H7 (cell line): ENCODE data around the gene SLC45A2. TPM values are rescaled to one million over a fixed set of nuclear protein-coding genes. Genes with fewer than 3 reads are reported as not detected.

Source experiments
- DNase-seq: peaks from one replicate; pipeline ENCODE4 v3.0.0; 2012
- H3K27me3 ChIP-seq: 2 replicates; pipeline ENCODE4 v1.6.0; 2011; ENCODE audit warnings: mild to moderate bottlenecking, low read length; ENCODE audit not compliant: control insufficient read depth, insufficient read depth
- H3K36me3 ChIP-seq: replicated peaks from 2 replicates; pipeline ENCODE4 v1.5.1; 2011; ENCODE audit warnings: low read length; ENCODE audit not compliant: control insufficient read depth, insufficient read depth
- H3K4me3 ChIP-seq: 2 replicates; pipeline ENCODE4 v1.5.1; 2011; ENCODE audit warnings: low read depth, mild to moderate bottlenecking, control low read depth, low read length, moderate library complexity; ENCODE audit not compliant: insufficient read depth
- total RNA-seq: library from RNA; depleted of rRNA; stranded (reverse); fragments of >200 nt; shearing (Covaris generic); gene quantifications from 2 replicates; pipeline ENCODE4 v1.2.3, GENCODE V29; 2014

SLC45A2 gene
- total RNA-seq, 1 experiment from 2014 or later = 0.14 TPM

DNA sequence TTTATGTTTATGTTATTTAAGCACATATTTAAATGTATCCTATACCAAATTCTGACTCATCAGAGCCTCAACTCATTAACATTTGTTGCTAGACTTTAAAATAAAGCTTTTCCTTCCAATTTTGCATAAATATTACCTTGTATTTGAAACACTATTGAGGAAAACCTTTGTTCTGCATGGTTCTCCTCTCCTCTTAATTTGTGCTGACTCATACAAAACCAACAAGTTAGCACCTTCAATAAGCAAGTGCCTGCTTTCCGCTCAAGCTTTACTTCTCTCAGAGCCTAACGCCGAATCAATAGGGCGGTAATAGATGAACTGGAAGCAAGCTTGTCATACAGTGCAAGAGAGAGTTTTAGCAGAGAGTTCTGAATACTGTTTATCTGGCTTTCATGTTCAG lies 15.5 kb upstream of the SLC45A2 start:
- Histone ChIP-seq H3K4me3 (no peak overlapping the region), H3K36me3 (no peaks in the 10 kb centered on the region), H3K27me3 (no peaks in the 10 kb centered on the region)
- DNase-seq = no peak

- no peak overlapping the region for H3K4me3 ChIP-seq
- H3K27me3 ChIP-seq = no peaks in the 10 kb centered on the region
- peak; percentile 58 for DNase-seq
- H3K36me3 ChIP-seq = no peaks in the 10 kb centered on the region
Measured at GRCh38 chr5:33997331-33997983, 13.0 kb upstream of the SLC45A2 start.

DNA sequence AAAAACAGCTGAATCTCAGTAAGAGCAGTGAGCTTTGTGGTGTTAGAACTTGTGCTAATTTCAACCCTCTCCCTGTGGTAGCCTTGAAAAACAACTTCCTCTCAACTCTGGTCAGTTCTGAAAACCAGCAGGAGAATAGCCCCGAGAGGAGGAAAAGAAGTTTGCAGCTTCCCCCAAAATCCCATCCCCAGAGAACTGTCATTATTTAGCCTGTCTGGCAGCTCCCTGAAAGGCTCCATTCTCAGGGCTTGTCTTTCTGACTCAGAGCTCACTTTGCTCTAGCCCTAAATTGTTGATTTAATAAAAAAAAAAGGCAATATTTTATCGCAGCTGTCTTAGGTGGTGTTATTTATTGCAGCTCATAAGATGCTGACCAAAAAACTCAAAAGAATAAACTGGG lies 11.4 kb upstream of the SLC45A2 start:
- Histone ChIP-seq H3K27me3 (no peaks in the 10 kb centered on the region), H3K4me3 (no peak overlapping the region), H3K36me3 (no peaks in the 10 kb centered on the region)
- peak; percentile 27 for DNase-seq

DNA sequence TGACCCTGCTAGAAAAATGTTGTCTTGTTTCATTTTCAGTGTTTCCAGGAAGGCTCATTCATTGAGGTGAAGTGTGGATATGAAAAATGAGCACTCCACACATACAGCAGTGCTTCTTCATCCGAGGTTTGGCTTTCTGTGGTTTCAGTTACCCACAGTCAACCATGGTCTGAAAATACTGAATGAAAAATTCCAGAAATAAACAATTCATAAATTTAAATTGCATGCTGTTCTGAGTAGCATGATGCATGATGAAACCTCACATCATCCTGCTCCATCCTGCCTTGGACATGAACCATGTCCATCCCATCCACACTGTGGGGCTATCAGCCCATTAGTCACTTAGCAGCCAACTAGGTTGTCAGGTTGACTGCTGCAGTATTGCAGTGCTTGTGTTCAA lies 10.4 kb upstream of the SLC45A2 start:
- DNase-seq = no peak
- Histone ChIP-seq H3K4me3 (no peak overlapping the region), H3K27me3 (no peaks in the 10 kb centered on the region), H3K36me3 (no peaks in the 10 kb centered on the region)

GRCh38 chr5:33992864-33993263 lies 8.4 kb upstream of the SLC45A2 start:
- H3K36me3 ChIP-seq = peaks cover 5% of the 10 kb centered on the region
- H3K4me3 ChIP-seq = no peak overlapping the region
- H3K27me3 ChIP-seq = no peaks in the 10 kb centered on the region
- no peak for DNase-seq

DNA sequence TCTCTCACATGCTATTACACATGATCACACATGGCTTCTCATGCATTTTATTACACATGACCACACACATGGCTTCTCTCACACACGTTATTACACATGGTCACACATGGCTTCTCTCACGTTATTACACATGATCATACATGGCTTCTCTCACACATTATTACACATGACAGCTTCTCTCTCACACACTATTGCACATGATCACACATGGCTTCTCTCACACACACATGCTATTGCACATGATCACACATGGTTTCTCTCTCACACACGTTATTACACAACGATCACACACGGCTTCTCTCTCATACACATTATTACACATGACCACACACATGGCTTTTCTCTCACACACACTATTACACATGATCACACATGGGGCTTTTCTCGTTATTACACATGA lies 954 bp upstream of the SLC45A2 start:
- Histone ChIP-seq H3K36me3 (peaks cover 5% of the 10 kb centered on the region), H3K4me3 (no peak overlapping the region), H3K27me3 (no peaks in the 10 kb centered on the region)
- DNase-seq = no peak

DNA sequence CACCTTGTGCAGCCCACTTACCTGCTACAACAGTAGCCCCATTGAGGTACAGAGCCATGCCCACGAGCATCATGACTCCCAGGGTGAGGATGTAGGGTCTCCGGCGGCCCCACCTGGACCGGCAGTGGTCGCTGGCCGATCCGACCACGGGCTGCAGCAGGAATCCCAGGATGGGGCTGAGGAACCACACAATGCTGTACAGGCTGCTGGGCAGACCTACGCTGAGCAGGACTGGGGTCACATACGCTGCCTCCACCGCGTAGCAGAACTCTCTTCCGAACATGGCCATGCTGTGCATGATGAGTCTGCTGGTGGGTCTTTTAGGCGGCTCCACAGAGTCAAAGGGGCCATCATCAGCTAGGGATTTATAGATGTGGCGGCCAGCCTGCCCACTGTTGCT lies 315 bp downstream of the SLC45A2 start:
- Histone ChIP-seq H3K4me3 (no peak overlapping the region), H3K27me3 (no peaks in the 10 kb centered on the region), H3K36me3 (peaks cover 5% of the 10 kb centered on the region)
- no peak for DNase-seq

DNA sequence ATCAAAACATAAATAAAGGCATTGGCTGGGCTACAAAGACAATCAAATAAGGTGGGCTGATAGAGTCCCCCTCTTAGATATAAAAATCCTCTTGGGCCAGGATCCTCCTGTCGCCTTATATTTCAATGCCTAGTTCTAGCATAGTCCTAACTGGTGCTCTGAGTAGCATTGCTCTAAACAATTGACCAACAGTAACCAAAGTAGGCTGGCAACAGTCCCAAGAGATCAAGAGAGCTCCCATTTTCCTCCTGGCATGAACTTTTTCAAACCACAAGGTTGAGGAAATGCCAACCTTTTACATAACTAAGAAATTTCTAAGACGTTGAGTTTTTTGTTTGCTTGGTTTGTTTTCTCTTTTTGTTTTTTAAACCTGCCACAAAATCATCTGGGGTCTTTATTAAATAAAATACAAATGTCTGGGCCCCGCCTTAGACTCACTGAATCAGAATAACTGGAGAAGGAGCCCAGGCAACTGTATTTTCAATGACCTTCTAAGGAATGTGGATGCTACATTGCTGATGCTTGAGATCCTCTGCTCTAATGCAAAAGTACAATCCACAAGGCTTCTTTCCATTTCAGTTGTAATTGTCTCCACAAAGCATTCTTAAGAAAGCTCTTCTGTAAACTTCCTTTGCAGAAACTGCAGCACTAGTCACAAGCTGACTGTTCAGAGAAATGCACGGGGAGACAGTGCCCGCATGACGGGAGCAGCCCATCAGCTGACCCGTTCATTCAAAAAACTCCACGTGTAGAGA lies 2.9 kb downstream of the SLC45A2 start:
- H3K4me3 ChIP-seq = no peak overlapping the region
- DNase-seq = no peak
- H3K27me3 ChIP-seq = no peaks in the 10 kb centered on the region
- H3K36me3 ChIP-seq = no peaks in the 10 kb centered on the region; the same call in 1 of the 2 replicates

DNA sequence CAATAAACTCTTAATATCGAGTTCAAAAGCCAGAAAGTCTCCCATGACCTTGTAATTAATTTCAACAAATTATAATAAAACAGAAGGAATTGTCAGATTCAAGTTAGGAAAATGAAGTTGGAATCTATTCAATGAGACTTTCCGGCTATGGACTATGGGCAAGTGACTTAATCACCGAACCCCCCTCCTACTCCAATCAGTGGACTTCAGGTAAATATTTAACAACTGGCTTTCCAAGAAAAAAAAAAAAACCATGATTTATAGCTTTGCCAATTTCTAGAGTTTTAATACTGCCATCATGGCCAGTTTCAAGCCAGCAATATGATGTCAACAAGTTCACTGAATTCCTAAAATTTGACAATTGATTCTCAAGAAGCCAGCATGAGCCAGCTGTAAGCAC lies 4.5 kb downstream of the SLC45A2 start:
- Histone ChIP-seq H3K27me3 (no peaks in the 10 kb centered on the region), H3K4me3 (no peak overlapping the region), H3K36me3 (no peaks in the 10 kb centered on the region)
- DNase-seq = no peak

DNA sequence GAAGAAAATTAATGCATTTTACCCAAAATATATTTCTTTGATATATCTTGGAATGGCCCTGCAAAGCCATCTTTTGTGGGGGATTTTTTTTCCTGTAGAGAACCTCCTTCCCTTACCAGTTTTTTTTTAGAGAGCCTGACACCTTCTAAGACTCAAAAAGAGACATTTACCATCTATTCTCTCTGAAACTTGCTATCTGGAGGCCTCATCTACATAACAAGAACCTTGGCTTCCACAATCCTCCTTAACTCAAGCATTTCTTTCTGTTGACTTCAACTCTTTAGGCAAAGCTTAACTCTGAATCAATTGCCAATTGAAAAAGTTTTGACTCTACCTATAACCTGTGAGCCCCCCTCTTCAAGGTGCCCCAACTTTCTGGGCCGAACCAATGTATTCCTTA lies 6.2 kb downstream of the SLC45A2 start:
- Histone ChIP-seq H3K27me3 (no peaks in the 10 kb centered on the region), H3K4me3 (no peak overlapping the region), H3K36me3 (no peaks in the 10 kb centered on the region)
- DNase-seq = peak; percentile 18

- Histone ChIP-seq H3K36me3 (no peaks in the 10 kb centered on the region), H3K27me3 (no peaks in the 10 kb centered on the region), H3K4me3 (no peak overlapping the region)
- no peak for DNase-seq
Measured at GRCh38 chr5:33976307-33976706, 8.2 kb downstream of the SLC45A2 start.

GRCh38 chr5:33975852-33976251 lies 8.6 kb downstream of the SLC45A2 start:
- no peak overlapping the region for H3K4me3 ChIP-seq
- H3K27me3 ChIP-seq = no peaks in the 10 kb centered on the region
- DNase-seq = no peak
- no peaks in the 10 kb centered on the region for H3K36me3 ChIP-seq

- no peak for DNase-seq
- Histone ChIP-seq H3K4me3 (no peak overlapping the region), H3K27me3 (no peaks in the 10 kb centered on the region), H3K36me3 (no peaks in the 10 kb centered on the region)
Measured at GRCh38 chr5:33973271-33973670, 11.2 kb downstream of the SLC45A2 start.

DNA sequence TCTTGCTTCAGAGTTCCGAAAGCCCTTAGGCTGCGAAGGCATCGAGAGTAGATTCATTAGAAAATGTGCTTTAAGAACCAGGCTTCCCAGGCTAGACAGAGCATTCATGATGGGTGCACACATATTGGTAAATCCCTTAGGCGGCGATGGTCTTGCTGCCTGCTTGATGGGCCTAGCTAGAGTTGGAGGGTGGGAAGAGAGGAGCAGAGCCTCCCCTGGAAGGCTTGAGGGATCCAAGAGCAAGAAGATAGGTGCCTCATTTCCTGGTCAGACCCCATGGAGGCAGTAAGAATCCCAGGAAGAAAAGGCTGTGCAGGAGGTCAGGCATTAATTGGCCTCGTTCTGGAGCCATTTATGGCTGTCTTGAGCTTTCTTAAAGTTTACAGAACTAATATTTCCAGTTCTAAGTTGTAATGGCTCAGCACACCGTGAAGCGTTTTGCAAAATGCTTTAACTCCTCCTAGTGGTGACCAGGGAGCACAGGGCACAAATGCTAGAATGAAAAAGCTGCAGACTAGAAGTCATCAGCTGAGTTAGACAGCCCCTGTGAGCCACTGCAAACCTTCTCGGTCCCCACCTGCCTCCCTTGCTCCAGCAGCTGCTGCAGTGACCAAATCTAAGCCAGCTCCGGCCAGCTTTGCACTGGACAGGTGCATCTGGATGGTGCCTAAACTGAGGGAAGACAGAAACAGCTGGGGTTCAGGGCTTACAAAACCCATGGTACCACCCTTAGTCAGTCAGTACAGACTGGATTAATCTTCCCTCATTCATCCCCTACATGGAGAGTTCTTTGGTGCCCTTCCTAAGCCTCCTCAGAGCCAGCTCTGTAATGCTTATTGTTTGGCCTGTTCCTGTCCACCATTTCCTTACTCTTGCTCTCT lies 14.7 kb downstream of the SLC45A2 start:
- no peaks in the 10 kb centered on the region for H3K27me3 ChIP-seq
- H3K36me3 ChIP-seq = no peaks in the 10 kb centered on the region
- no peak overlapping the region for H3K4me3 ChIP-seq
- peak; percentile 66 for DNase-seq
